Epithelial cell of esophagus (primary cell): ENCODE measurements around the gene ADNP.
A peak's percentile ranks its signal among the peaks of the same experiment; 100 is the strongest.

Experiments
- DNase-seq: peaks from one replicate; pipeline ENCODE4 v3.0.0; 2010; ENCODE audit warnings: low read depth
- H3K4me3 ChIP-seq: 2 replicates; pipeline ENCODE4 v1.5.1; 2011; ENCODE audit warnings: mild to moderate bottlenecking, low read length, control low read depth
- TF ChIP-seq, protein P1 (sequence below): IDR thresholded peaks from 2 replicates; pipeline ENCODE4 v1.5.1; 2011; ENCODE audit warnings: low read depth, mild to moderate bottlenecking, low read length, control low read depth, inconsistent platforms; ENCODE audit not compliant: insufficient read depth; ENCODE audit errors: missing control alignments

ADNP gene

DNA sequence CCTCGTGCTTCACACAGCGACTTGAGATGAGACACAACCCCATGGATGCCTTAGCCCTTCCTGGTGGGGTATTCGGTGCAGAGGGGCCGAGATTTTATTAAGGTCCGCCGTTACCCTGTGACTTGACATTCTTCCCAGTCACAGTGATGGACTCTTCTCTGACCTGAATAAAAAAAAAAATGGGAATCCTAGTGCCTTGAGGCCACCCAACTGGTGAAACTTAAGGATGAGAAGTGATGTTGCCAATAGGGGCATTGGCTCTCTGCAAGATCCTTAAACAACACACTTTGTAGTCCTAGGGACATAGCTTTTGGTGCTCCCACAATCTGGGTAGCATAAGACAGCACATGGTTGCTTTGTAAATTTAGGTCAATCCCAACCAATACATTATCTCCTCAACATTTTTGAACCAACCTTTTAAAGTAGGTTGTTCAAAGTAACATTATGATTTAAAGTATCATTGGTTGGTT, 814 bp upstream of the ADNP start:
- DNase-seq, result no peak
- H3K4me3 ChIP-seq, result peak overlapping the region; percentile 25
- TF ChIP-seq, protein P1, sequence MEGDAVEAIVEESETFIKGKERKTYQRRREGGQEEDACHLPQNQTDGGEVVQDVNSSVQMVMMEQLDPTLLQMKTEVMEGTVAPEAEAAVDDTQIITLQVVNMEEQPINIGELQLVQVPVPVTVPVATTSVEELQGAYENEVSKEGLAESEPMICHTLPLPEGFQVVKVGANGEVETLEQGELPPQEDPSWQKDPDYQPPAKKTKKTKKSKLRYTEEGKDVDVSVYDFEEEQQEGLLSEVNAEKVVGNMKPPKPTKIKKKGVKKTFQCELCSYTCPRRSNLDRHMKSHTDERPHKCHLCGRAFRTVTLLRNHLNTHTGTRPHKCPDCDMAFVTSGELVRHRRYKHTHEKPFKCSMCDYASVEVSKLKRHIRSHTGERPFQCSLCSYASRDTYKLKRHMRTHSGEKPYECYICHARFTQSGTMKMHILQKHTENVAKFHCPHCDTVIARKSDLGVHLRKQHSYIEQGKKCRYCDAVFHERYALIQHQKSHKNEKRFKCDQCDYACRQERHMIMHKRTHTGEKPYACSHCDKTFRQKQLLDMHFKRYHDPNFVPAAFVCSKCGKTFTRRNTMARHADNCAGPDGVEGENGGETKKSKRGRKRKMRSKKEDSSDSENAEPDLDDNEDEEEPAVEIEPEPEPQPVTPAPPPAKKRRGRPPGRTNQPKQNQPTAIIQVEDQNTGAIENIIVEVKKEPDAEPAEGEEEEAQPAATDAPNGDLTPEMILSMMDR, result no peak

DNA sequence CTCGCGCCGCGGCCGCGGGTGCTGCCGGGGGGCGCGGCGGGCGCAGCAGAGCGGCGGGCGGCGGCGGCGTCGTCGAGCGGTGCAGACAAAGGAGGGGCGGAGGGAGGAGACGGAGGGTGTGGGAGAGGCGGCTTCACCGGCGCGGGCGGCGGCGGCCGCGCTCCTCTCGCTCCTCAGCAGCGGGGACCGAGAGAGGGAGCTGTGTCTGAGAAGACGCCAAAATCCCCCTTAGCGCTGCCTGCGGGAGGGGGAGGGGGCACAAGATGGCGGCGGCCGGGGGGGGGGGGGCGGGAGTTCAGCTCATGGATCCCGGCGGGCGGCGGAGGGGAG, 296 bp downstream of the ADNP start:
- DNase-seq, result no peak
- TF ChIP-seq, protein P1, result no peak
- peak overlapping the region; percentile 58 for H3K4me3 ChIP-seq

DNA sequence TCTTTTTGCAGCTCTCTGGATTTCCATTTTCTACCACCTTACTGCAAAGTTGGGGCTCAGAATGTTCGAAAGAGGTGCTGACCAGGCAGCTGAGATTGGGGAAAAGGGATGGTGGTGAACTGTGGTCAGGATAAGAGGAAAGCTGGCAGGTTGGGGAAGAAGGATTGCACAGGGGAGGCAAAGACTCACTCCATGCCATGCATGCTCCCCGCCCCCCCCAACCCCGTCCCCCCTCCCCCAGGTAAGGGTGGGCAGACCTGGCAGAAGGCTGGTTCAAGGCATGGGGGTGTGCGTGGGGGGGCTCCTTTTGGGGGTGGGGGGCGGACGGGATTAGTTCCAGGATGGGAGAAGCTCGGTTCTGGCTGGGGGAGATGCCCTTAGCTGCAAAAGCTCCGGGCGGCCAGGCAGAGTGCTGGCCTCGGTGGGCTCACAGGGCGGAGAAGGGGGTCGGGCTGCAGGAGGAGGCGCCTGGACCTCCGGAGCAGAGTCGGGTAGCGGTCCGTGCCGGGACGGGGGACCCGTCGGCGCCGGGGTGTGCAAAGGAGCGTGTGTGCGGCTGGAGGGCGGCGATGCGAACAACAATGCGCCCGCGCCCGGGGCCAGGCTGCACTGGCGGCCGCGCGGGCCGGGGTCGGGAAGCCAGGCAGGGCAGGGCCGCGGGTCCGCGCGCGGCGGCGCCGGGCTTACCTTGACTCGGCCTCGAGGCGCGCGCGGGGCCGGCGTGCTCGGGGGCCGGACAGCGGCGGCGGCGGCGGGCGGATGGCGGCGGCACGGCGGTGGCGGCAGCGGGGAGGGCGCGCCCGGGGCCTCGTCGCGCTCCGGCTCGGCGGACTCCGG, 880 bp downstream of the ADNP start:
- DNase-seq, result peak; percentile 24
- H3K4me3 ChIP-seq, result peak overlapping the region; percentile 77
- TF ChIP-seq, protein P1, result no peak

DNA sequence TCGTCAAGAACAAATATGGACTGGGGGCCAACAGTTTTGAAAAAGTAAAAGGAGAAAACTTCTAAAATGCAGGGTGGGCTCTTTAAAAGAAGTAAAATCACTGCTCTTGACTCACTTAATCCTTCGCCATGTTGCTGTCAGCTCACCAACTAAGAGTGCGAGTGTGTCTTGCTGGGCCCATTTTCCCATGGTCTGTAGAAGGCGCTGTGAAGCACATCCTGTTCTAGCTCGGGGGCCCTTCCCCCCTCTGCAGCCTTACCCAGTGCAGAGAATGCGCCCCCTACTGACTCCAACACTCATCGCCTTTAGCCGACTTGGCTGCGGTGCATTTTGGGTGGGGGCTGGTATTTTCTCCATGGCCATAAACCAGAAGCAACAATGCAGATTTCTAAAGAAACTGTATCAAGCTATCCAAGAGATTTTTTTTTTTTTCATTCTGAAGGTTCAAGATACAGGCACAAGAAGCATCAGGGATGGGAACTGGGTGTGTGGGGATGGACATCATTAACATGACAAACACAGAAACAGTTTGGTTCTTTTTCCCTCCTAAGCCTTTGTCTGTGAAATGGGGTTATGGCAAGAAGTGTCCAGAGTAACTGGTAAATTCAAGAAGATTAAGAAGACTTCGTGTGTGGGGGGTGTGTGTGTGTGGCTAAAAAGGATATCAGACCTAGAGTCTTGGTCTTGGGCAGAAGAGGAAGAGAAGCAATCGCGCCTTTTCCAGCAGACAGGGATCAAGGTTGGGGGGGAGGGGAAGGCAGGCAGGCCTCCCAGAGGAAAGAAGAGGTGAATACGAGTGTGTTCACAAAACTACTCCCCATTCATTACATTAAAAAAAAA, 1.7 kb downstream of the ADNP start:
- DNase-seq, result peak; percentile 99
- TF ChIP-seq, protein P1, result peak; percentile 99
- peak overlapping the region; percentile 77 for H3K4me3 ChIP-seq

DNA sequence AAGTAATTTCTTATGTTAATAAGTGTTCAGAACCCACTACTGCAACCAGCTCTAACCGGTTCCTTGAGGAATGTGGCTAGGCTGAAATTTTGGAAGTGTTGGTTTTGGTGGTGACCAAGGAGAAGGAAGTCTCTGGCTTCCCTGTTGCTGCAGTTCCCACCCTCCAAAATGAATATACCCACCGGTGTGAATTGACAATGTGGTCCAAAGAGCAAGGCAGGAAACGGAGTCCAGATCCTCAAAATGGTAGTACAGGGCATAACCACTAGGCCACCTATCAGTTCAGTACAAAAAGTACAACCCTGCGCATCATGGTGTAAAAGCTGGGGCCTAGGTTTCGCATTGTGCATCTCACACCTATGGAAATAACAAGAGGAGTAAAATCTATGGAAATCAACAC, 2.8 kb downstream of the ADNP start:
- H3K4me3 ChIP-seq, result peak overlapping the region; percentile 77
- TF ChIP-seq, protein P1, result no peak
- DNase-seq, result peak; percentile 9

DNA sequence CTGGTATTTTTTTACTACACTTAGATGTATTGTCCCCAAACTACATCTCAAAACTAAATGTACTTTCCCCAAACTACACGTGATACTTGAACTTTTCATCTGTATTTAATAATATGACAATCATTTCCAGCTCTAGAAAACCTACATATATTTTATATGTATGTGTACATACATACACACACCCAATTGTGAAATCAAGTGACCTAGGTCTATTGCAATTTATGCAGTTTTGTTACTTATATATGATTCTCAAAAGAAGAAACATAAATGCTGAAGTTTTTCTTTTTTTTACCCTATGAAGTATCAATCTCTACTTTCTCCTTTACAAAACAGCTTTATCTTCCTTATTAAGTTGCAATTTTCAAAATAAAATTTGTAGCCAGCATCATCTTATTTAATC, 4.7 kb downstream of the ADNP start:
- TF ChIP-seq, protein P1, result no peak
- peak; percentile 27 for DNase-seq
- no peak overlapping the region for H3K4me3 ChIP-seq
